Stimulated activated CD4-positive, alpha-beta T cell treated with anti-CD3 and anti-CD28 coated beads, Interleukin-15, amount 100 ng/mL, for 48 hours (primary cell): ENCODE measurements around the gene SUPT3H.

Source experiments
- DNase-seq, 2 donors: peaks; one replicate each; pipeline ENCODE4 v3.0.0-alpha.2; 2020; ENCODE audit warnings: low read depth in 2 of 2

SUPT3H gene

DNA sequence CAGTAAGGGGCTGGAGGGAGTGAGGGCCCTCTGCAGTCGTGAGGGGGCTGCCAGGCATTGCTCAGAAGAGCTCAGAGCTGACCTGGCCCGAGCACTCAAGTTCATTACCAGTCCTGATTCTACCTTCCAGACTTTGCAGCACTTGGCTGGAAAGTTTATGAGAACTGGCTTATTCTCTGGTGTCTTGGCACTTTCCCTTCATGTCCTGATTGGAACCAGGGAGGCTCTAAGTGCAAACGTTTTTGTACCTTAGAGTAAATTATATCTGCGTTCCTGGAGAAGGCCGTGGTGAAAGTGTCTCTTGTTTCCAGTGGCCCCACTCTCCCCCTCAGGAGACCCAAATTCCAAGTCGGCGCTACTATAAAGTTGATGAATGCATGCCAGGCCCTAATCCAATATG lies 587.9 kb downstream of the SUPT3H start:
- no peak for DNase-seq

GRCh38 chr6:44789061-44789460 lies 588.7 kb downstream of the SUPT3H start:
- DNase-seq, result no peak

DNA sequence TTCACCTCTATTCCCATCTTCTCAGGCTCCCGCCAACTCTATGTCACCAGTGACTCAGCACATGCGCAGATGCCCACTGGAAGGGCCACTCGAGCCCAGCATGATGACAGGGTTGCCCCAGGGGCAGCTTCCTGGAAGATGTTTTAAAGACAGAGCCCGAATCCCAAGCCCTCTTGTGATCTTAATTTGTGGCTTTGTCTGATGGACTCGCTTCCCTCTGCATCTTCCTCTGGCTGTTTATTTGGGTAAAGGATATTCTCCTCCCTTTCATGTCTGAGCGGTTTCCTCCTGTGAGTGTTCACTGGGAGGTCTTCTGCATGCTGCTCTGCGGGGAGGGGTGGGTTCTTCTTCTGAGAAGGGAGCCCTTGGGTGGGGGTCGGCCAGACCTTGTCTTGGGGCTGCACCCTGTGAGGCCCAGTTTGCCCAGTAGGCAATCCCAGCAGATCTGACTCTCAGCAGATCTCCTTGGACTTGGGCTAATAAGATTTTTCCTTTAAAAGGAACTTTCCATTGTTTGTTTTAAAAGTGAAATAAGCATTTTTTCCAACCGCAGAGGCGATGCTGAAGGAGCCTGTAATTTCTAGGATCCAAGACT lies 589.2 kb downstream of the SUPT3H start:
- DNase-seq, result no peak

- DNase-seq, result no peak
Measured at GRCh38 chr6:44787254-44787834, 590.4 kb downstream of the SUPT3H start.

GRCh38 chr6:44785130-44785529 lies 592.6 kb downstream of the SUPT3H start:
- no peak for DNase-seq

- no peak for DNase-seq
Measured at GRCh38 chr6:44784195-44784594, 593.5 kb downstream of the SUPT3H start.

- no peak for DNase-seq
Measured at GRCh38 chr6:44782892-44783291, 594.8 kb downstream of the SUPT3H start.

DNA sequence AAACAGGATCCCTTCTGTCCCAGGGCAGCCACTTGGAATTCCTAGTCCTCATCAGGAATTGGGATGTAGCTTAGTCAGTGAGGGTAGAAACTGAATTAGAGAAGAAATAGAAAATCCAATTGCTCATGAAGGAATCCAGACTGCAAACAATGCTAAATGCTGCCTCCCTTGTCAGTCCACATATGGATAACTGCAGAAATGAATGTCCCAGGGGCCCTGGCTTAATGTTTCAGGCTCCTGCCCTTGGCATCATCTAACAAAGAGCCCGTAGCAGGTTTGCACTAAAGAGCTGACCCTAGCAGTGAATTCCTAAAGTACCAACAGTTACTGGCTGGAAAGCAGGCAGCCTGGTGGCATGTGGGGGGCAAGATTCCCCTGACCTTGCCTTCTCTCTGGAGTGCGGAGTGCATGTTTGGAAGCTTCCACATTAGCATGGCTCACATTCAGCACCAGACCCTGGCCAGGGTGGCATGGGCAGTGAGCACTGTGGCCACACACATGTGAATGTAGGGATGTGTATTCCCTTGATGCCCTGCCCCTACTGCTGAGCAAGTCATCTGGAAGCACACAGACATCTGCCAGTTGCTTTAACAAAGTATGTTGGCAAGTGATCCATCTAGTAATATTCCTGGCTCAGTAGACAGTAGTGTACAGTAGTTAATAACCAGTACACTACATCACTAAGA lies 595.7 kb downstream of the SUPT3H start:
- DNase-seq, result no peak

DNA sequence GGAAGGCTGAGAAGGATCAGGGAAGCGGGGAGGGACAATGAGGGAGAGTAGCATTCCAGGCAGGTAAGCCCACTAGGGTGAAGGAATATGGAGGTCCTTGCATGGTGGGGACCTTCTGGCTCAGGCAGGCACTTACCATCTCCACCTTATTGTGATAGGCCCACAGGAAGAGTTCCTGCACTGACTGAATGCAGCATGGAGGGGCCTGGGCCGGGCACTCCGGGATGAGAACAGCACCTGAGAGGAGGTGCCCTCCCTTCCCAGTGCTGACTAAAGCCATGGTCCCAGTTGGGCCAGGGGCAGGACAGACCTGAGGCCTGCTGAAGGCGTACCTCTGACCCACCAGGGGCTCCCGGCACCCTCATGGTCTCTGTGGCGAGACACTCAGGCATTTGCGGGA lies 597.6 kb downstream of the SUPT3H start:
- no peak for DNase-seq

GRCh38 chr6:44779130-44779826 lies 598.5 kb downstream of the SUPT3H start:
- no peak for DNase-seq
